GM20000 (cell line): Measurements from ENCODE around the gene TP73.

Experiments used
- DNase-seq: peaks from one replicate; pipeline ENCODE4 v3.0.0; 2012; ENCODE audit warnings: low spot score
- CTCF ChIP-seq: IDR thresholded peaks from 2 replicates; pipeline ENCODE4 v1.5.1; 2012; ENCODE audit warnings: mild to moderate bottlenecking, control low read depth; ENCODE audit errors: extremely low read depth, missing control alignments

The TP73 gene

GRCh38 chr1:3607703-3608065, 44.6 kb upstream of the TP73 start:
- no peak for DNase-seq
- TF ChIP-seq CTCF: no peak

GRCh38 chr1:3608154-3608553, 44.2 kb upstream of the TP73 start:
- DNase-seq: no peak
- no peak for TF ChIP-seq CTCF

- no peak for DNase-seq
- TF ChIP-seq CTCF: no peak
These were observed 43.1 kb upstream of the TP73 start for GRCh38 chr1:3609016-3609768.

GRCh38 chr1:3609769-3610526, 42.4 kb upstream of the TP73 start:
- DNase-seq: no peak
- TF ChIP-seq CTCF: no peak

- DNase-seq: no peak
These were observed 41.7 kb upstream of the TP73 start for GRCh38 chr1:3610527-3611169.

GRCh38 chr1:3611170-3612019, 40.9 kb upstream of the TP73 start, which contains the start of gene MEGF6:
TSS of gene MEGF6 (minus strand) at chr1:3611508. CDS start at chr1:3611268, 240 bp downstream.
- TF ChIP-seq CTCF: no peak
- DNase-seq: no peak

More at GRCh38 chr1:3610527-3611169, 41.7 kb upstream of the TP73 start:
- TF ChIP-seq CTCF: no peak
